Right lobe of liver (tissue), 4 donors: ENCODE measurements around the gene HDGFL3.

ENCODE experiments used
- POLR2A ChIP-seq: fragments of 450-650 bp; IDR thresholded peaks from one replicate; pipeline ENCODE4 v1.6.1; 2017; ENCODE audit warnings: antibody characterized with exemption, mild to moderate bottlenecking
- TF ChIP-seq, protein P1 (sequence below), 4 donors: fragments of 200-600 bp in 3 of 4; fragments of 450-650 bp in 1 of 4; IDR thresholded peaks; one replicate each; pipeline versions ENCODE4 v1.5.1 to v1.8.0; 2016 to 2022; ENCODE audit warnings: antibody characterized with exemption in 4 of 4, mild to moderate bottlenecking in 2 of 4
- donor health status: DM: no; HTN: no; CAD: no.
- donor health status: DM: no; HTN: no; CAD: no.
- donor health status: DM: no; HTN: yes; CAD: no.

- TF ChIP-seq, protein P1, sequence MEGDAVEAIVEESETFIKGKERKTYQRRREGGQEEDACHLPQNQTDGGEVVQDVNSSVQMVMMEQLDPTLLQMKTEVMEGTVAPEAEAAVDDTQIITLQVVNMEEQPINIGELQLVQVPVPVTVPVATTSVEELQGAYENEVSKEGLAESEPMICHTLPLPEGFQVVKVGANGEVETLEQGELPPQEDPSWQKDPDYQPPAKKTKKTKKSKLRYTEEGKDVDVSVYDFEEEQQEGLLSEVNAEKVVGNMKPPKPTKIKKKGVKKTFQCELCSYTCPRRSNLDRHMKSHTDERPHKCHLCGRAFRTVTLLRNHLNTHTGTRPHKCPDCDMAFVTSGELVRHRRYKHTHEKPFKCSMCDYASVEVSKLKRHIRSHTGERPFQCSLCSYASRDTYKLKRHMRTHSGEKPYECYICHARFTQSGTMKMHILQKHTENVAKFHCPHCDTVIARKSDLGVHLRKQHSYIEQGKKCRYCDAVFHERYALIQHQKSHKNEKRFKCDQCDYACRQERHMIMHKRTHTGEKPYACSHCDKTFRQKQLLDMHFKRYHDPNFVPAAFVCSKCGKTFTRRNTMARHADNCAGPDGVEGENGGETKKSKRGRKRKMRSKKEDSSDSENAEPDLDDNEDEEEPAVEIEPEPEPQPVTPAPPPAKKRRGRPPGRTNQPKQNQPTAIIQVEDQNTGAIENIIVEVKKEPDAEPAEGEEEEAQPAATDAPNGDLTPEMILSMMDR (IDR thresholded peaks at IDR 0.05) = no peak
- no peak for TF ChIP-seq POLR2A
These were observed 37.0 kb downstream of the HDGFL3 start for GRCh38 chr15:83170474-83171165.
